GM10847 (cell line): ENCODE measurements around the gene ITCH.

Experiments
- POLR2A ChIP-seq: IDR thresholded peaks from 2 replicates; pipeline ENCODE4 v1.6.1; 2011; ENCODE audit not compliant: insufficient read length; ENCODE audit errors: extremely low read depth

ITCH gene

GRCh38 chr20:34343458-34344211, 19.4 kb upstream of the ITCH start:
- TF ChIP-seq POLR2A: no peak

- no peak for TF ChIP-seq POLR2A
Measured at GRCh38 chr20:34344238-34344637, 18.8 kb upstream of the ITCH start.

DNA sequence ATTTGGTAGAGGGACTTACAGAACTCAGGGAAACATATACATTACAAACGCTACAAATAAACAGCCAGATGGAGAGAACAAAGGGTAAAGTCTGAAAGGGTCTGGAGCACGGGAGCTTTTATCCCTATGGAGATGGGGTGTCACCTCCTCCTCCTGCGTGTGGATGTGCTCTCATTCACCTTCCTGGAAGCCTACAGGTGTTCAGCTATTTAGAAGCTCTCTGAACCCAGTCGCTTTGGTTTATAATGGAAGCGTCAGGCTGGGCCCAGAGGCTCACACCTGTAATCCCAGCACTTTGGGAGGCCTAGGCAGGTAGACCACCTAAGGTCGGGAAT, 17.7 kb upstream of the ITCH start:
- no peak for TF ChIP-seq POLR2A

DNA sequence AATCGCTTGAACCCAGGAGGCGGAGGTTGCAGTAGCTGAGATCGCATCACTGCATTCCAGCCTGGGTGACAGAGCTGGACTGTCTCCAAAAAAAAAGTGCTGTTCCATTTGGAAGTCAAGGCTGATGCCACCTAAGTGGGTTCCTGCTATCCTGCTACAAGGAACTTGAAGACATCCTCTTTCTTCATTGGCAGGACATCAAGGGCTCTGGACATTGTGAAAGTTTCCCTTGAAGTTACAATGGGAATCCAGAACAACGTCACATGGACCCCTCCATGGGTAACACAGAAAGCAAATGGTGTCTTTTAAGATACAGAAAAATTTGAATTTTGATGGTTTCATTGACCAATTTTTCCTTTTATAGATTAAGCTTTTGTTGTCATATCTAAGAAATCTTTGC, 15.5 kb upstream of the ITCH start:
- TF ChIP-seq POLR2A: no peak

- no peak for TF ChIP-seq POLR2A
Measured at GRCh38 chr20:34350095-34350494, 13.0 kb upstream of the ITCH start.

DNA sequence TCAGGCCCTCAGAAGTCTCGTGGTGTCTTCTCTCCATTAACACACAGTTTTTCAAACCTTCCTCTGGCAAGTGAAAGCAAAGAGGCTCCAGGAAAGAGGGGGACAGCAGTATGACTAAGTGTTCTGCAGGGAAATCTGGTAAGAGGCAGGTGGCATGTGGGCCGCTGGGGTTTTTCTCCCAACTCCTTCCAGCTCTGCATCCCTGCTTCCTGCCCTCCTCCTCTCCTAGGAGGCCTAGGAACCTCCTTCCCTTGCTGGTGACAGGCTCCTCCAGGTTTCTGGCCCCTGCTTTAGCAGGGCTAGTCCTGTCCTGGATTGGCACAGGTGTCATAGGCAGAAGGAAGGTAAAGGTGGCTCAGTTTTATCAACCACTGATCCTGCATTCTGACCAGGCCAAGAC, 7.6 kb upstream of the ITCH start:
- TF ChIP-seq POLR2A: no peak

DNA sequence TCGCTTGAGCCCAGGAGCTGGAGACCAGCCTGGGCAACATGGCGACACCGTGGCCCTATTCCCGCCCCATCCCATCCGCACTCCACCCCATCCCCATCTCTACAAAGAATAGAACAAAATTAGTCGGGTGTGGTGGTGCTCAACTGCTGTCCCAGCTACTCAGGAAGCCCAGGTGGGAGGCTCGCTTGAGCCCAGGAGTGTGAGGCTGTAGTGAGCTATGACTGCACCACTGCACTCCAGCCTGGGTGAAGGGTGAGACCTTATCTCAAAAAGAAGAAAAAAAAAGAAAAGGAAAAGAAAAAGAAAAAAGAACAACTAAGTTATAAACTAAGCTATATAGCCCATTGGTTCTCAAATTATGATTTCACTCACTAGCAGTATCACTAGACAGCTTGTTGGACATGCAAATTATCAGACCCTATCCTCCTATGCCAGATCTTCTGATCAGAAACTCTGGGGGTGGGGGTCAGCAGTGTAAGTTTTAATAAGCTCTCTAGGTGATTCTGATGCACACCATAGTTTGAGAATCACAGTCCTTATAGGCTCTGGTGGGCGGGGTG, 491 bp upstream of the ITCH start:
- TF ChIP-seq POLR2A: no peak

DNA sequence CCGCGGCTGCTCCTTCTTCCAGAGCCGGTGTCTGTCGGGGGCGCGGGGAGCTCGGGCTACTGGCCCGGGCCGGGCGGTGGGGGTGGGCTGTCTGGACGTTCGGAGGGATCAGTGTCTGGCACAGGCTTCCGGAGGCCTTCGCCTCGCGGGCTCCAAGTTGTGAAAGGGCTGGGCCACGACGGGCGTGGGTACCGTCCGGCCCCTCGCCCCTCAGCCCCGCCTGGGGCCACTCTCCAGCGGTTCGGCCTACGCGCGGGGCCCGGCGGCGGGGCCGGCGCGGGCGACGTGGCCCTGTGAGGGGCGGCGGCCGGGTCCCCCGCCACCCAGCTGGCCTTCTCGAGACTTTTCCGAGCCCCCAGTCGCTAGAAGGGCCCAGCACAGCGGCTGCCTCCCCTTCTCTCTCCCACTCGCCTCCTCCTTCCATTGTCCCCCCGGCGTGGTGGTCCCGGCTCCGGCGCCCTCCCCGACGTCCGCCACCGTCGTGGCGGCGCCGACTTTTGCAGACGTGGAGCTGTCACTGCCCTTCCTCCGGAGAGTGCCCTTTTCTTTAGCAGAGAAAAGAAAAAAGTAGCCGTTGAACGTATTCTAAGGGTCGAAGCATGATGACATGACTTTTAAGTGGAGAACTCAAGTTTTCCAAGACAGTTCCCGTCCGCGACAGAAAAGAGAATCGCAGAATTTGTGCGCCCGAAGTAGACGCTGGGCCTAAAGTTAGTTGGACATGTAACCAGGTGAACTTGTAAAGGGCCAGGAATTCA, 571 bp downstream of the ITCH start:
- no peak for TF ChIP-seq POLR2A

- no peak for TF ChIP-seq POLR2A
Measured at GRCh38 chr20:34364223-34364506, 1.1 kb downstream of the ITCH start.

DNA sequence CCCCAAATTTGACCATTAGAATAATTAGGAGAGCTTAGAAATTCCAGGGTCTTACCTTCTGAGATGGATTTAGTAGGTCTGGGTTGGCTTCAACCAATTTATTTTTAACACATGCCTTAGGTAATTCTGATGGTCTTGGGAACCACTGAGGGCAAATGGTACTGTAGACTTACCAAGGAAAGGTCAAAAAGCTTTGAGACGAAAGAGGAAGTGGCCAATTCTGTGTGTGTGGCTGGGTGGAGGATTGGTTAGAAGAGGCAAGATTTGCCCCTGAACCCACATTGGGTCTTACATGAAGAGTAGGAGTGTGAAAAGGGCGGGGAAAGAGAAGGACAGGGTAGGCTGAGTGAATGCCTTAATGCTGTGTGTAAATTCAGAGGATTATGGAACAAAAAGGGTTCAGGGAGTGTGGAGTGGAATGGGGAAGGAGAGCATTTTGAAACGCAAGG, 2.7 kb downstream of the ITCH start:
- TF ChIP-seq POLR2A: no peak

GRCh38 chr20:34367155-34367554, 4.1 kb downstream of the ITCH start:
- no peak for TF ChIP-seq POLR2A

DNA sequence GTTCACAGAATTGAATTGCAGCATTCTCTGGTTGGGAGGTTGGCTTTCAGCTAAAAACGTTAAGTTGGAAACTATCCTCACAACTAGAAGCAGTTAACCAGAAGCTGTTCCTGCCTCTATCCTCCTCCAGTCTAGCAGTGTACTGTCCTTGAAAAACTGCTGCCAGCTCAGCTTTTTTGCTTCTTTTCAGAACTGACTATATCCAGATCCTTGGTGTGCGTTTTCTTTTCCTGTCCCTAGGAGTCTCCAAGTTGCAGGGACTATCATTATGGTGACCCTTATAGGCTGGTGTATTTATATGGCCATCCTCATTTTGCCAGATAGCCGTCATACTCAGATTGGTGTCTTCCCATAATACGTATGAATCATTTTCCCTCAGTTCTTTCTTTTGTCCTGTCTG, 5.5 kb downstream of the ITCH start:
- TF ChIP-seq POLR2A: no peak

- TF ChIP-seq POLR2A: no peak
Measured at GRCh38 chr20:34369265-34369664, 6.2 kb downstream of the ITCH start.

GRCh38 chr20:34370062-34370461, 7.0 kb downstream of the ITCH start:
- TF ChIP-seq POLR2A: no peak

- no peak for TF ChIP-seq POLR2A
Measured at GRCh38 chr20:34373445-34373844, 10.4 kb downstream of the ITCH start.

GRCh38 chr20:34374209-34374760, 11.2 kb downstream of the ITCH start:
- TF ChIP-seq POLR2A: no peak

GRCh38 chr20:34375977-34376430, 12.9 kb downstream of the ITCH start:
- TF ChIP-seq POLR2A: no peak
